GM23338 (cell line): ENCODE data around the gene PSMG1. TPM values are rescaled to one million over a fixed set of nuclear protein-coding genes. Genes with fewer than 3 reads are reported as not detected.

Source experiments
- ATAC-seq: fragments of 200-7000 bp; cut with Tn5 transposase; 3 replicates; pipeline ENCODE4 v1.9.1; 2020
- DNase-seq: peaks from one replicate; pipeline ENCODE4 v3.0.0-alpha.2; 2015; ENCODE audit warnings: low spot score
- H2AFZ ChIP-seq: fragments of 200-600 bp; sonication (generic); 2 replicates; pipeline ENCODE4 v1.8.0; 2016; ENCODE audit warnings: antibody characterized with exemption, mild to moderate bottlenecking, moderate library complexity
- H3F3A ChIP-seq: fragments of 200-600 bp; sonication (generic); replicated peaks from 2 replicates; pipeline ENCODE4 v1.8.0; 2017; ENCODE audit warnings: antibody characterized with exemption, mixed run types, low read depth
- H3K27ac ChIP-seq: fragments of 200-600 bp; sonication (generic); 2 replicates; pipeline ENCODE4 v1.6.1; 2016; ENCODE audit warnings: low read depth
- H3K27me3 ChIP-seq: fragments of 200-600 bp; sonication (generic); 2 replicates; pipeline ENCODE4 v1.8.0; 2016; ENCODE audit warnings: mild to moderate bottlenecking, mixed run types, moderate library complexity; ENCODE audit not compliant: insufficient read depth
- H3K36me3 ChIP-seq: fragments of 200-600 bp; sonication (generic); 2 replicates; pipeline ENCODE4 v1.8.0; 2016; ENCODE audit warnings: mild to moderate bottlenecking; ENCODE audit not compliant: insufficient read depth
- H3K4me1 ChIP-seq: fragments of 200-600 bp; sonication (generic); 2 replicates; pipeline ENCODE4 v1.8.0; 2016; ENCODE audit warnings: mild to moderate bottlenecking, moderate library complexity; ENCODE audit not compliant: insufficient read depth
- H3K4me2 ChIP-seq: fragments of 200-600 bp; sonication (generic); 2 replicates; pipeline ENCODE4 v1.7.1; 2017; ENCODE audit warnings: mixed run types
- H3K4me3 ChIP-seq: fragments of 200-600 bp; sonication (generic); 2 replicates; pipeline ENCODE4 v1.6.1; 2016; ENCODE audit warnings: mixed run types
- H3K79me2 ChIP-seq: fragments of 200-600 bp; sonication (generic); replicated peaks from 2 replicates; pipeline ENCODE4 v1.8.0; 2017; ENCODE audit warnings: mild to moderate bottlenecking; ENCODE audit not compliant: insufficient read depth
- H3K9me2 ChIP-seq: fragments of 200-600 bp; sonication (generic); 2 replicates; pipeline ENCODE4 v1.8.0; 2017; ENCODE audit not compliant: insufficient read depth
- H4K20me1 ChIP-seq: fragments of 200-600 bp; sonication (generic); replicated peaks from 2 replicates; pipeline ENCODE4 v1.8.0; 2017; ENCODE audit warnings: mild to moderate bottlenecking; ENCODE audit not compliant: insufficient read depth
- H3K27ac Mint-ChIP-seq: 2 replicates; pipeline ENCODE4 v1.8.0; 2020; ENCODE audit warnings: inconsistent platforms, mild to moderate bottlenecking, moderate library complexity, mixed read lengths
- H3K27me3 Mint-ChIP-seq: 3 replicates; pipeline ENCODE4 v1.8.0; 2022; ENCODE audit warnings: low read depth, mild to moderate bottlenecking, moderate library complexity, mixed read lengths, inconsistent platforms; ENCODE audit not compliant: insufficient read depth, poor library complexity
- H3K36me3 Mint-ChIP-seq: 3 replicates; pipeline ENCODE4 v1.8.0; 2021; ENCODE audit warnings: low read depth, mild to moderate bottlenecking, inconsistent platforms, moderate library complexity, mixed read lengths
- H3K4me1 Mint-ChIP-seq: 3 replicates; pipeline ENCODE4 v1.8.0; 2020; ENCODE audit warnings: mild to moderate bottlenecking, inconsistent platforms, mixed read lengths
- H3K4me3 Mint-ChIP-seq: 3 replicates; pipeline ENCODE4 v1.8.0; 2021; ENCODE audit warnings: moderate library complexity, mild to moderate bottlenecking, inconsistent platforms, mixed read lengths
- H3K9me3 Mint-ChIP-seq: 3 replicates; pipeline ENCODE4 v1.8.0; 2020; ENCODE audit warnings: moderate library complexity, mild to moderate bottlenecking, inconsistent platforms, mixed read lengths
- CTCF ChIP-seq, 2 experiments: fragments of 200-600 bp in 1 of 2; sonication (generic) in 1 of 2; conservative IDR thresholded peaks; 2 replicates each; pipeline versions ENCODE4 v1.5.1 to v1.6.1; 2016 to 2017; ENCODE audit warnings: antibody characterized with exemption in 2 of 2, low read depth in 2 of 2, mild to moderate bottlenecking in 2 of 2, moderate library complexity in 1 of 2
- ZNF462 ChIP-seq: fragments of 250-450 bp; sonication (Bioruptor Pico); IDR thresholded peaks from 2 replicates; pipeline ENCODE4 v1.5.0; 2020; ENCODE audit warnings: mild to moderate bottlenecking, moderate library complexity
- polyA plus RNA-seq: library from polyadenylated mRNA; unstranded; fragments of >200 nt; fragmentation: Nextera tagmentation; extraction: Ambion mirVana; gene quantifications from 2 replicates; pipeline ENCODE4 v1.2.1, GENCODE V29; 2016
- total RNA-seq: library from RNA; depleted of rRNA; stranded (reverse); fragments of >200 nt; shearing (Covaris generic); gene quantifications from 2 replicates; pipeline ENCODE4 v1.2.3, GENCODE V29; 2014

The PSMG1 gene
- total and polyA plus RNA-seq, 2 experiments from 2014 or later: 78.4 to 158 TPM

GRCh38 chr21:39126486-39126806 is 56.8 kb downstream of the PSMG1 start:
- Mint-ChIP-seq H3K4me1 (peaks cover 7% of the 10 kb centered on the region; the same call in 2 of the 3 replicates), H3K27ac (no peak overlapping the region), H3K27me3 (peaks cover 12% of the 10 kb centered on the region), H3K9me3 (no peaks in the 10 kb centered on the region), H3K36me3 (no peaks in the 10 kb centered on the region), H3K4me3 (no peak overlapping the region)
- Histone ChIP-seq H3K4me3 (no peak overlapping the region), H3K79me2 (no peaks in the 10 kb centered on the region), H3K9me2 (no peaks in the 10 kb centered on the region), H3K27me3 (no peaks in the 10 kb centered on the region), H3K4me2 (no peak overlapping the region), H3F3A (no peaks in the 10 kb centered on the region), H3K4me1 (no peaks in the 10 kb centered on the region), H3K27ac (no peak overlapping the region), H3K36me3 (no peaks in the 10 kb centered on the region), H2AFZ (no peak overlapping the region), H4K20me1 (no peaks in the 10 kb centered on the region)
- DNase-seq (peak; percentile 24), ATAC-seq (peak; percentile 63)
- TF ChIP-seq CTCF (conservative IDR thresholded peaks at IDR 0.05; ENCODE audit: low read depth in 2 of 2) (0 out of 4 replicates have a peak, but pooled peaks of 1 of the 2 experiments have one; percentile 19), ZNF462 (CRISPR knock-in tag) (no peak)

- Mint-ChIP-seq H3K9me3 (no peaks in the 10 kb centered on the region), H3K36me3 (no peaks in the 10 kb centered on the region), H3K27me3 (peaks cover 12% of the 10 kb centered on the region), H3K4me1 (peaks cover 7% of the 10 kb centered on the region; the same call in 2 of the 3 replicates), H3K4me3 (no peak overlapping the region), H3K27ac (no peak overlapping the region)
- Histone ChIP-seq H3K27ac (no peak overlapping the region), H2AFZ (no peak overlapping the region), H3K79me2 (no peaks in the 10 kb centered on the region), H3K4me3 (no peak overlapping the region), H3F3A (no peaks in the 10 kb centered on the region), H3K27me3 (no peaks in the 10 kb centered on the region), H3K9me2 (no peaks in the 10 kb centered on the region), H3K4me2 (no peak overlapping the region), H3K36me3 (no peaks in the 10 kb centered on the region), H3K4me1 (no peaks in the 10 kb centered on the region), H4K20me1 (no peaks in the 10 kb centered on the region)
- DNase-seq (peak; percentile 88), ATAC-seq (peak; percentile 99)
- TF ChIP-seq ZNF462 (CRISPR knock-in tag): 0 out of 2 replicates have a peak, but pooled peaks have one; percentile 43
Observed at GRCh38 chr21:39125752-39126485, 57.3 kb downstream of the PSMG1 start.
